Measurements from ENCODE around the gene CFP. TPM values are rescaled to one million over a fixed set of nuclear protein-coding genes. Genes with fewer than 3 reads are reported as not detected.

The CFP gene
- total and polyA plus RNA-seq, 2 experiments from 2014 or later = 0.17 to 0.23 TPM

DNA sequence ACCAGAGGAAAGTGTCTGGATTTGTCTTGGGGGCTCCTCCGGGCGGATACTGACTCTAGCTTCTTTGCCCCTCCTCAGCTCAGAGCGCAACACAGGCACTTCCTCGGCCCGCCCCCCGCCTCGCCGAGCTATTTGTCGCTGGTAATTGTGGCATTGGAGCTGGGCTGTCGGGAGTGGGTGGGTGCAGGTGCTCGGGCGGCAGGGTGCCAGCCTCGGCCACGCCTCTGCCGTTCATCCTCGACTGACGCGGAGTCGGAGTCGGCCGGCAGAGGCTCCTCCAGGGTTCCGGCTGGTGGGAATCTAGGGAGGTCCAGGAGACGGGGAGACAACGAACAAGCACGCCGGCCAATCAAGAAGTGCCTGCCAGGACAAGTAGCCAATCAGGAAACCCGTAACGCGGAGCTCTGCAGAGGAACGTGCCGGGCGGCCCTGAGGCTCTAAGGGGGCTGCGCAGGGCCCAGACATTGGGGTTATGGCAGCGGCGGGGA is 6.1 kb downstream of the CFP start:
- H3K27ac ChIP-seq = no peak overlapping the region
- peak overlapping the region; percentile 77 for H3K4me2 ChIP-seq
- no peaks in the 10 kb centered on the region for H3K27me3 ChIP-seq
- H3K9me3 ChIP-seq (ENCODE audit: low read depth) = no peaks in the 10 kb centered on the region
- peak; percentile 75 for DNase-seq (ENCODE audit: low spot score)
- no peaks in the 10 kb centered on the region for H3K79me2 ChIP-seq
- H3K4me1 ChIP-seq (ENCODE audit: insufficient read depth) = no peaks in the 10 kb centered on the region
- H2AFZ ChIP-seq = no peak overlapping the region
- no peaks in the 10 kb centered on the region for H4K20me1 ChIP-seq (ENCODE audit: insufficient read depth, poor library complexity, severe bottlenecking)
- no peaks in the 10 kb centered on the region for H3K36me3 ChIP-seq (replicated peaks; ENCODE audit: insufficient read depth, low read depth)
- TF ChIP-seq EZH2phosphoT487 (IDR thresholded peaks at IDR 0.05; ENCODE audit: low read depth, severe bottlenecking, unreplicated experiment) = no peak
- no peak for TF ChIP-seq EZH2 (IDR thresholded peaks at IDR 0.05; ENCODE audit: borderline replicate concordance)
- TF ChIP-seq, protein P1, sequence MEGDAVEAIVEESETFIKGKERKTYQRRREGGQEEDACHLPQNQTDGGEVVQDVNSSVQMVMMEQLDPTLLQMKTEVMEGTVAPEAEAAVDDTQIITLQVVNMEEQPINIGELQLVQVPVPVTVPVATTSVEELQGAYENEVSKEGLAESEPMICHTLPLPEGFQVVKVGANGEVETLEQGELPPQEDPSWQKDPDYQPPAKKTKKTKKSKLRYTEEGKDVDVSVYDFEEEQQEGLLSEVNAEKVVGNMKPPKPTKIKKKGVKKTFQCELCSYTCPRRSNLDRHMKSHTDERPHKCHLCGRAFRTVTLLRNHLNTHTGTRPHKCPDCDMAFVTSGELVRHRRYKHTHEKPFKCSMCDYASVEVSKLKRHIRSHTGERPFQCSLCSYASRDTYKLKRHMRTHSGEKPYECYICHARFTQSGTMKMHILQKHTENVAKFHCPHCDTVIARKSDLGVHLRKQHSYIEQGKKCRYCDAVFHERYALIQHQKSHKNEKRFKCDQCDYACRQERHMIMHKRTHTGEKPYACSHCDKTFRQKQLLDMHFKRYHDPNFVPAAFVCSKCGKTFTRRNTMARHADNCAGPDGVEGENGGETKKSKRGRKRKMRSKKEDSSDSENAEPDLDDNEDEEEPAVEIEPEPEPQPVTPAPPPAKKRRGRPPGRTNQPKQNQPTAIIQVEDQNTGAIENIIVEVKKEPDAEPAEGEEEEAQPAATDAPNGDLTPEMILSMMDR (IDR thresholded peaks at IDR 0.05; ENCODE audit: poor library complexity) = no peak
- H3K9me2 ChIP-seq (replicated peaks; ENCODE audit: insufficient read depth) = no peaks in the 10 kb centered on the region
- no peak overlapping the region for H3K4me3 ChIP-seq
- 49% methylated on average over 35 of the region's 35 CpGs for WGBS (ENCODE audit: low lambda C conversion rate, missing lambda C conversion rate)

DNA sequence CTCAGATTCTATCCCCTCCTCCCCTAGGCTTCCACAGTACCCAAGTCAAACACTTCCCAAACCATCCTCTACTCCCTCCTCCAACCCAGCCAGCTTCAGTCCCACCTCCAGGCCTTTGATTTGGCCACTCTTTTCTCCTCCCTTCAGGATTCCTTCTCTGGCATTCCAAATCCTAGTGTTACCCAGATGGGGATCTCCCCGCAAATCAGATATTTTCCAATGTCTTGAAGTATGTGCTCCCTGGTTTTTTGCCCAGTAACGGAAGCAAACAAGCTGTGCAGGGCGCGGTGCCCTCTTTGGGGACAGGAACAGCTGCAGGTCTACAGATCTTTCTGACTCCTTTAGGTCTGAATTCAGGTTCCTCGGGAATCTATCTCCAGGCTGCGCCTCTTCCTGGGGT is 7.9 kb downstream of the CFP start:
- TF ChIP-seq, protein P1 (IDR thresholded peaks at IDR 0.05; ENCODE audit: poor library complexity) = no peak
- TF ChIP-seq EZH2 (IDR thresholded peaks at IDR 0.05; ENCODE audit: borderline replicate concordance) (no peak), EZH2phosphoT487 (IDR thresholded peaks at IDR 0.05; ENCODE audit: low read depth, severe bottlenecking, unreplicated experiment) (no peak)
- Histone ChIP-seq H2AFZ (no peak overlapping the region), H3K27ac (no peak overlapping the region), H3K27me3 (no peaks in the 10 kb centered on the region), H3K36me3 (replicated peaks; ENCODE audit: insufficient read depth, low read depth) (no peaks in the 10 kb centered on the region), H3K9me3 (ENCODE audit: low read depth) (no peaks in the 10 kb centered on the region), H3K79me2 (no peaks in the 10 kb centered on the region), H3K4me2 (no peak overlapping the region), H4K20me1 (ENCODE audit: insufficient read depth, poor library complexity, severe bottlenecking) (no peaks in the 10 kb centered on the region), H3K4me3 (no peak overlapping the region), H3K4me1 (ENCODE audit: insufficient read depth) (no peaks in the 10 kb centered on the region), H3K9me2 (replicated peaks; ENCODE audit: insufficient read depth) (no peaks in the 10 kb centered on the region)
- DNase-seq (ENCODE audit: low spot score) = no peak
- WGBS (ENCODE audit: low lambda C conversion rate, missing lambda C conversion rate) = 89% methylated on average over 6 of the region's 6 CpGs

DNA sequence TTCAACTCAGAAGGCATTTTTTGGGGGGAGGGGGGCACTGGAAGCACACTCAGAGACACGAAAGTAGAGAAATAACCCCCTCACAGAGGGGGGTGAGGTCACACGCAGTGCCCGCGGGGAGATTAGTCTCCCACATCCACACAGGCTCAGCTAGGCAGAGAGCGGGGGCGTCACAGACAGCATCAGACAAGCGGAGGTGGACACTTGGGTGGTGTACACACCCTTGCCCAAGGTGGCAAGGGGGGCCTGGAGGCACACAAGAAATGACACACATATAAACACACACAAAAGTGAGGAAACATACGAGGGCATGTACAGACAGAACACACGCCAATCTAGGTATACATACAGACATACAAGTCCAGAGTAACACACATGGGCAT is 9.4 kb downstream of the CFP start:
- no peak for DNase-seq (ENCODE audit: low spot score)
- Histone ChIP-seq H3K36me3 (replicated peaks; ENCODE audit: insufficient read depth, low read depth) (no peaks in the 10 kb centered on the region), H3K9me3 (ENCODE audit: low read depth) (no peaks in the 10 kb centered on the region), H3K4me2 (no peak overlapping the region), H2AFZ (no peak overlapping the region), H3K4me3 (no peak overlapping the region), H3K4me1 (ENCODE audit: insufficient read depth) (no peaks in the 10 kb centered on the region), H3K79me2 (no peaks in the 10 kb centered on the region), H3K27me3 (no peaks in the 10 kb centered on the region), H4K20me1 (ENCODE audit: insufficient read depth, poor library complexity, severe bottlenecking) (no peaks in the 10 kb centered on the region), H3K27ac (no peak overlapping the region), H3K9me2 (replicated peaks; ENCODE audit: insufficient read depth) (no peaks in the 10 kb centered on the region)
- WGBS (ENCODE audit: low lambda C conversion rate, missing lambda C conversion rate) = 79% methylated on average over 9 of the region's 9 CpGs
- TF ChIP-seq, protein P1 (IDR thresholded peaks at IDR 0.05; ENCODE audit: poor library complexity) = no peak
- TF ChIP-seq EZH2phosphoT487 (IDR thresholded peaks at IDR 0.05; ENCODE audit: low read depth, severe bottlenecking, unreplicated experiment) (no peak), EZH2 (IDR thresholded peaks at IDR 0.05; ENCODE audit: borderline replicate concordance) (no peak)

All from hepatocyte (in vitro differentiated cells).